Neural cell (in vitro differentiated cells): ENCODE data around the gene CTNNA2. TPM values are rescaled to one million over a fixed set of nuclear protein-coding genes. Genes with fewer than 3 reads are reported as not detected.

ENCODE experiments used
- H2AFZ ChIP-seq: fragments of 200-600, 300-800 bp; sonication (generic), shearing (Covaris generic); 2 replicates; pipeline ENCODE4 v1.6.0; 2014; ENCODE audit warnings: low read depth, mild to moderate bottlenecking, antibody characterized with exemption, low read length, moderate library complexity
- H3F3A ChIP-seq: fragments of 200-600 bp; shearing (Covaris generic); 2 replicates; pipeline ENCODE4 v1.6.1; 2016; ENCODE audit warnings: mild to moderate bottlenecking, moderate library complexity, mixed read lengths, antibody characterized with exemption, low read length; ENCODE audit not compliant: insufficient read depth, poor library complexity, severe bottlenecking
- H3K27ac ChIP-seq: fragments of 200-600, 300-800 bp; sonication (generic), shearing (Covaris generic); 2 replicates; pipeline ENCODE4 v1.5.1; 2014; ENCODE audit warnings: mild to moderate bottlenecking, low read length, moderate library complexity
- H3K27me3 ChIP-seq: fragments of 300-800, 200-600 bp; sonication (generic), shearing (Covaris generic); 2 replicates; pipeline ENCODE4 v1.6.0; 2014; ENCODE audit warnings: mild to moderate bottlenecking, low read depth, low read length, moderate library complexity; ENCODE audit not compliant: insufficient read depth
- H3K36me3 ChIP-seq: fragments of 300-800, 200-600 bp; sonication (generic), shearing (Covaris generic); 2 replicates; pipeline ENCODE4 v1.5.1; 2014; ENCODE audit warnings: mild to moderate bottlenecking, antibody characterized with exemption, low read length, moderate library complexity; ENCODE audit not compliant: insufficient read depth
- H3K4me2 ChIP-seq: fragments of 300-800, 200-600 bp; sonication (generic), shearing (Covaris generic); 2 replicates; pipeline ENCODE4 v1.6.0; 2014; ENCODE audit warnings: mild to moderate bottlenecking, low read length
- H3K4me3 ChIP-seq: fragments of 300-800, 200-600 bp; sonication (generic), shearing (Covaris generic); 2 replicates; pipeline ENCODE4 v1.5.1; 2014; ENCODE audit warnings: mild to moderate bottlenecking, low read length, moderate library complexity
- H3K79me2 ChIP-seq: fragments of 200-600 bp; shearing (Covaris generic); replicated peaks from 2 replicates; pipeline ENCODE4 v1.6.0; 2014; ENCODE audit warnings: mild to moderate bottlenecking, low read length, moderate library complexity; ENCODE audit not compliant: insufficient read depth
- H3K9ac ChIP-seq: fragments of 300-800, 200-600 bp; sonication (generic), shearing (Covaris generic); 2 replicates; pipeline ENCODE4 v1.6.1; 2016; ENCODE audit warnings: mild to moderate bottlenecking, low read length, mixed read lengths
- H3K9me2 ChIP-seq: fragments of 200-600 bp; shearing (Covaris generic); 2 replicates; pipeline ENCODE4 v1.6.1; 2016; ENCODE audit warnings: mild to moderate bottlenecking, low read length, mixed read lengths; ENCODE audit not compliant: insufficient read depth
- H3K9me3 ChIP-seq: fragments of 200-600, 300-800 bp; sonication (generic), shearing (Covaris generic); 2 replicates; pipeline ENCODE4 v1.6.1; 2016; ENCODE audit warnings: mild to moderate bottlenecking, mixed run types, low read length, moderate library complexity, mixed read lengths
- H4K20me1 ChIP-seq: fragments of 200-600 bp; shearing (Covaris generic); 2 replicates; pipeline ENCODE4 v1.6.1; 2016; ENCODE audit warnings: mild to moderate bottlenecking, mixed run types; ENCODE audit not compliant: insufficient read depth
- CTCF ChIP-seq: fragments of 450-650 bp; IDR thresholded peaks from 2 replicates; pipeline ENCODE4 v1.5.1; 2014; ENCODE audit warnings: antibody characterized with exemption, mild to moderate bottlenecking, moderate library complexity; ENCODE audit not compliant: poor library complexity, severe bottlenecking
- EP300 ChIP-seq: fragments of 450-650 bp; conservative IDR thresholded peaks from 2 replicates; pipeline ENCODE4 v1.6.1; 2014; ENCODE audit warnings: antibody characterized with exemption, mild to moderate bottlenecking, moderate library complexity; ENCODE audit not compliant: poor library complexity, severe bottlenecking
- EZH2 ChIP-seq: fragments of 200-600, 300-800 bp; shearing (Covaris generic), sonication (generic); IDR thresholded peaks from 2 replicates; pipeline ENCODE4 v1.6.1; 2014; ENCODE audit warnings: antibody characterized with exemption, low read length, borderline replicate concordance, mild to moderate bottlenecking; ENCODE audit not compliant: insufficient read depth, poor library complexity, severe bottlenecking
- MXI1 ChIP-seq: fragments of 450-650 bp; conservative IDR thresholded peaks from 2 replicates; pipeline ENCODE4 v1.6.1; 2014; ENCODE audit warnings: antibody characterized with exemption, mild to moderate bottlenecking; ENCODE audit not compliant: poor library complexity, severe bottlenecking
- POLR2AphosphoS5 ChIP-seq: IDR thresholded peaks from 2 replicates; pipeline ENCODE4 v1.6.1; 2012
- RAD21 ChIP-seq: fragments of 450-650 bp; conservative IDR thresholded peaks from 2 replicates; pipeline ENCODE4 v1.6.1; 2014; ENCODE audit warnings: antibody characterized with exemption, mild to moderate bottlenecking, moderate library complexity
- REST ChIP-seq: IDR thresholded peaks from 2 replicates; pipeline ENCODE4 v1.6.1; 2012; ENCODE audit warnings: borderline replicate concordance
- SMC3 ChIP-seq: fragments of 450-650 bp; conservative IDR thresholded peaks from 2 replicates; pipeline ENCODE4 v1.6.1; 2014; ENCODE audit warnings: antibody characterized with exemption, mild to moderate bottlenecking, moderate library complexity; ENCODE audit not compliant: poor library complexity
- TAF1 ChIP-seq: IDR thresholded peaks from 2 replicates; pipeline ENCODE4 v1.6.1; 2012; ENCODE audit warnings: low read depth
- polyA plus RNA-seq: library from polyadenylated mRNA; depleted of rRNA; stranded (reverse); fragments of >200 nt; gene quantifications from 2 replicates; pipeline ENCODE4 v1.2.3, GENCODE V29; 2014

Gene CTNNA2
- polyA plus RNA-seq, 1 donor from 2014 or later = 194 TPM

DNA sequence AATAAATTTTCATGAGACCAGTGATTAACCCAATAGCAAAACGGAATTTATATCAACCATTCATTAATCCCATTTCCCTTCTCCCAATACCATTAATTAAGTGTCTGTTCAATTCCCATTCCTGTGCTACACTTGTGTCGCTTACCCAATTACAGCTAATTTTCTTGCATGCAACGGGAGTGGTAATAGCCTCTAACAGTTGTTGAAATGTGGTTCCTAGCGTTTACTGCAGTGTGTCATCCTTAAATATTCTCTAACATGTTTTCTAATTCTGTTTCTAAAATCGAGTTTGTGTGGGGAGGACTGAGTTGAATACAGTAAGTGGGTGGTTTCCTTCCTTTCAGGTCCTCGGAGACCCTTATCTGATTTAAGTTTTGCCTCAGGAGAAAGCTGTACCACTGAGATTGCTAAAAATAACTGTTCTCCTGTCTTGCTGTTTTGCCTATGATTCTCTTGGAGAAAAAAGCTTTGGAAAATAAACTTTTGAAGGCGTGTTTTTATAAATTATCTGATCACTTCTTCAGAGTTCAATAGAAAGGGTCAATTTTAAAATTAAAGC, 851.0 kb downstream of the CTNNA2 start:
- H2AFZ ChIP-seq = no peak overlapping the region
- no peaks in the 10 kb centered on the region for H3K9me3 ChIP-seq
- no peak overlapping the region for H3K9ac ChIP-seq
- no peaks in the 10 kb centered on the region for H3K36me3 ChIP-seq
- peaks cover under 1% of the 10 kb centered on the region for H3K27me3 ChIP-seq
- no peaks in the 10 kb centered on the region for H3K79me2 ChIP-seq
- no peak for TF ChIP-seq POLR2AphosphoS5
- no peak for TF ChIP-seq EP300
- TF ChIP-seq MXI1 = no peak
- no peak for TF ChIP-seq TAF1
- TF ChIP-seq REST = no peak
- no peak for TF ChIP-seq CTCF
- no peak for TF ChIP-seq SMC3
- TF ChIP-seq EZH2 = no peak
- TF ChIP-seq RAD21 = no peak
- H3K9me2 ChIP-seq = no peaks in the 10 kb centered on the region
- no peaks in the 10 kb centered on the region for H3F3A ChIP-seq
- no peak overlapping the region for H3K4me3 ChIP-seq
- no peak overlapping the region for H3K4me2 ChIP-seq
- H4K20me1 ChIP-seq = no peaks in the 10 kb centered on the region
- H3K27ac ChIP-seq = no peak overlapping the region

DNA sequence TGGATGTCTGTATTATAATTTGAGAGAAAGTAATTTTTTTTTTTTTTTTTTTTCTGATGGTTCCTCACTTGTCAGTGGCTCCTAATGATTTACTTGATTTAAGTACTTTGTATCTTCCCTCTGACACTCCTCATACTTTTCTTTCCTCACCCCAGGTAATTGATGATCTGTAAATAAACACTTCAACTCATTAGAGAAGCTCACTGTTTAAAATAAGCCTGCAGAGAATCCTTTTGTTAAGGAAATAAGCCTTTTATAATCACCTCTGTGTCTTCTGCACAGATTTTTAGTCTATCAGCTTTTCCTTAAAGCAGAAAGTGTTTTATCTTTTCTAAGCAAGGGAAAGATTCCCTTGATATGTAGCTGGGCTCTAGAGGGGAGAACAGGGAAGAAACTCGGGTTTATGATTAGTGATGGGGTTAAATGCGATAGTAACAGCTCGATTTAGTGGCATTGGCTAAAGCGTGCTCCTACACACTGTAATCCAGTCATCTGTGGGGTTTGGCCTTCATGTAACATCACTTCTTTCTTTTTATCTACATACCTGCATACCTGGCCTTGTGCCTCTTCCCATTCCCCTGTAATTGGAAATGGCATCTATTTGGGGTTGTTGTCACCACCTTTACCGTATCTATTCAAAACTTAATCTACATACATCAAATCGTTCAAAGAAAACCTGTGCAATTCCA, 851.8 kb downstream of the CTNNA2 start:
- Histone ChIP-seq H3K79me2 (no peaks in the 10 kb centered on the region), H3K27me3 (peaks cover 6% of the 10 kb centered on the region), H3K9me2 (no peaks in the 10 kb centered on the region), H2AFZ (no peak overlapping the region), H3F3A (no peaks in the 10 kb centered on the region), H3K4me3 (no peak overlapping the region), H3K9me3 (no peaks in the 10 kb centered on the region), H3K4me2 (no peak overlapping the region), H3K9ac (no peak overlapping the region), H3K36me3 (no peaks in the 10 kb centered on the region), H3K27ac (no peak overlapping the region), H4K20me1 (no peaks in the 10 kb centered on the region)
- TF ChIP-seq EZH2 = no peak
- TF ChIP-seq CTCF = no peak
- TF ChIP-seq POLR2AphosphoS5 = no peak
- no peak for TF ChIP-seq REST
- no peak for TF ChIP-seq RAD21
- no peak for TF ChIP-seq EP300
- TF ChIP-seq SMC3 = no peak
- TF ChIP-seq TAF1 = no peak
- no peak for TF ChIP-seq MXI1
